ENCODE data around the gene FMO2. TPM values are rescaled to one million over a fixed set of nuclear protein-coding genes. Genes with fewer than 3 reads are reported as not detected.

FMO2 gene, protein sequence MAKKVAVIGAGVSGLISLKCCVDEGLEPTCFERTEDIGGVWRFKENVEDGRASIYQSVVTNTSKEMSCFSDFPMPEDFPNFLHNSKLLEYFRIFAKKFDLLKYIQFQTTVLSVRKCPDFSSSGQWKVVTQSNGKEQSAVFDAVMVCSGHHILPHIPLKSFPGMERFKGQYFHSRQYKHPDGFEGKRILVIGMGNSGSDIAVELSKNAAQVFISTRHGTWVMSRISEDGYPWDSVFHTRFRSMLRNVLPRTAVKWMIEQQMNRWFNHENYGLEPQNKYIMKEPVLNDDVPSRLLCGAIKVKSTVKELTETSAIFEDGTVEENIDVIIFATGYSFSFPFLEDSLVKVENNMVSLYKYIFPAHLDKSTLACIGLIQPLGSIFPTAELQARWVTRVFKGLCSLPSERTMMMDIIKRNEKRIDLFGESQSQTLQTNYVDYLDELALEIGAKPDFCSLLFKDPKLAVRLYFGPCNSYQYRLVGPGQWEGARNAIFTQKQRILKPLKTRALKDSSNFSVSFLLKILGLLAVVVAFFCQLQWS
- total RNA-seq, result 100 to 1,000 TPM in 2 of 3 donors, 10 to 100 TPM in 1; 79.5 to 141 (median 132) TPM

- DNase-seq (ENCODE audit: low spot score in 2 of 2), result peak in 1 of 2 donors; percentile 56
- Histone ChIP-seq H3K9me3 (no peaks in the 10 kb centered on the region), H3K36me3 (no peaks in the 10 kb centered on the region), H3K4me3 (peak within 1 kb of the TSS; percentile 25 to 71 (median 43)), H3K27ac (peak within 1 kb of the TSS; percentile 67 to 93), H3K4me1 (no peaks in the 10 kb centered on the region), H3K27me3 (no peaks in the 10 kb centered on the region)
- intact Hi-C loops (cut with DNase I; ENCODE audit: low total_unique reads), result no loop called here
- TF ChIP-seq POLR2A (IDR thresholded peaks at IDR 0.05), result peak; percentile 62
- TF ChIP-seq POLR2AphosphoS5 (IDR thresholded peaks at IDR 0.05), result peak in 1 of 3 donors; percentile 77
- TF ChIP-seq, protein P1, sequence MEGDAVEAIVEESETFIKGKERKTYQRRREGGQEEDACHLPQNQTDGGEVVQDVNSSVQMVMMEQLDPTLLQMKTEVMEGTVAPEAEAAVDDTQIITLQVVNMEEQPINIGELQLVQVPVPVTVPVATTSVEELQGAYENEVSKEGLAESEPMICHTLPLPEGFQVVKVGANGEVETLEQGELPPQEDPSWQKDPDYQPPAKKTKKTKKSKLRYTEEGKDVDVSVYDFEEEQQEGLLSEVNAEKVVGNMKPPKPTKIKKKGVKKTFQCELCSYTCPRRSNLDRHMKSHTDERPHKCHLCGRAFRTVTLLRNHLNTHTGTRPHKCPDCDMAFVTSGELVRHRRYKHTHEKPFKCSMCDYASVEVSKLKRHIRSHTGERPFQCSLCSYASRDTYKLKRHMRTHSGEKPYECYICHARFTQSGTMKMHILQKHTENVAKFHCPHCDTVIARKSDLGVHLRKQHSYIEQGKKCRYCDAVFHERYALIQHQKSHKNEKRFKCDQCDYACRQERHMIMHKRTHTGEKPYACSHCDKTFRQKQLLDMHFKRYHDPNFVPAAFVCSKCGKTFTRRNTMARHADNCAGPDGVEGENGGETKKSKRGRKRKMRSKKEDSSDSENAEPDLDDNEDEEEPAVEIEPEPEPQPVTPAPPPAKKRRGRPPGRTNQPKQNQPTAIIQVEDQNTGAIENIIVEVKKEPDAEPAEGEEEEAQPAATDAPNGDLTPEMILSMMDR (IDR thresholded peaks at IDR 0.05), result no peak
Measured at GRCh38 chr1:171185091-171185490, at the start of gene FMO2. FMO2 (plus strand) TSS chr1:171185300; CDS start chr1:171185714, 414 bp downstream.

DNA sequence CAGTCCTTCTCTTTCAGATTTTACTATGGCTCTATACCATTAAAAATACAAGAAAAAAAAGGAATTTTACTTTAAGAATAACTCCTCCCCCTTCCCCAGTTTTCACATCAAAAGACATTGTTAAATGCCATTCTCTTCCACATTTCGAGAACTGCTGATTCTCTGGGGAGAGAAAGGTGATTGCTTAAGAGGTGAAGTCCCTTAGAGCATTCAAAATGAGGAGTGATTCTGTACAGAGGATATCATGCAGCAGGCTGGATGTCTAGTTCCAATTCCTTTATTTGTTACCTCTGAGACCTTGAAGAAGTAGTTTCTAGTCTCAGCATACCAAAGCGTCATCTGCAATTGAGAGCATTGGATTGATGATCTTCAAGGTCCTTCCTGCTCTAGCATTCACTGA is 47.5 kb upstream of the FMO2 start:
- H3K27ac ChIP-seq, result peak overlapping the region in 1 of 2 donors; percentile 94
- intact Hi-C loops (cut with DNase I; ENCODE audit: low total_unique reads), result no loop called here
- H3K36me3 ChIP-seq, result no peaks in the 10 kb centered on the region
- H3K27me3 ChIP-seq, result no peaks in the 10 kb centered on the region
- H3K4me1 ChIP-seq, result peaks cover 0 to 8% of the 10 kb centered on the region in 2 donors
- DNase-seq (ENCODE audit: low spot score in 2 of 2), result no peak
- TF ChIP-seq, protein P1 (IDR thresholded peaks at IDR 0.05), result no peak
- no peak for TF ChIP-seq POLR2A (IDR thresholded peaks at IDR 0.05)
- no peak for TF ChIP-seq POLR2AphosphoS5 (IDR thresholded peaks at IDR 0.05)
- H3K9me3 ChIP-seq, result no peaks in the 10 kb centered on the region
- no peak overlapping the region for H3K4me3 ChIP-seq

- Histone ChIP-seq H3K27ac (peak overlapping the region; percentile 85 to 94), H3K9me3 (no peaks in the 10 kb centered on the region), H3K36me3 (no peaks in the 10 kb centered on the region), H3K4me3 (no peak overlapping the region), H3K27me3 (no peaks in the 10 kb centered on the region), H3K4me1 (peaks cover 6 to 16% of the 10 kb centered on the region in 2 donors)
- no peak for TF ChIP-seq POLR2A (IDR thresholded peaks at IDR 0.05)
- TF ChIP-seq, protein P1 (IDR thresholded peaks at IDR 0.05), result no peak
- no peak for TF ChIP-seq POLR2AphosphoS5 (IDR thresholded peaks at IDR 0.05)
- DNase-seq (ENCODE audit: low spot score in 2 of 2), result no peak
- intact Hi-C loops (cut with DNase I; ENCODE audit: low total_unique reads), result no loop called here
Measured at GRCh38 chr1:171138980-171139379, 46.1 kb upstream of the FMO2 start.

DNA sequence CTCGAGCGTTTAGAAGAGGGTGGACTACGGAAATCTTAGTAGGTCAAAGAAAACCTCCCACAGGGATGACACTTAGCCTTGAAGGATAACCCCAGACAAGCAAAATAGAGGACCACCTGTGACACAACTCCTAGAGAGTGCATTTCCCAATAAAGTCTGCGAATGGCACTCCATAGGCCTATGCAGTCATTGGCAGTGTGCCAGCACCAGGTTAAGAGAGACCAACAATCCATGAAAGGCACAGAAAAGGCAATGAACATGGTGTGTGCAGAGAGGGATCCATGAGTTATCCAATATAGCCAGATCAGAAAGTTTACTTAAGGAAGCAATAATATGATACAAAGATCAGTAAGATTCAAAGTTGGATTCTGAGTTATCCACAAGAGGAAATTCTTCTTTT is 45.2 kb upstream of the FMO2 start:
- intact Hi-C loops (cut with DNase I; ENCODE audit: low total_unique reads), result loop anchor here (1.0 kb wide), 1 partner anchor 32 kb away; no protein-coding TSS in a partner anchor
- DNase-seq (ENCODE audit: low spot score in 2 of 2), result no peak

More for the DNA sequence above, 45.2 kb upstream of the FMO2 start:
- Histone ChIP-seq H3K4me3 (no peak overlapping the region), H3K9me3 (no peaks in the 10 kb centered on the region), H3K4me1 (peaks cover 6 to 16% of the 10 kb centered on the region in 2 donors), H3K27me3 (no peaks in the 10 kb centered on the region), H3K36me3 (no peaks in the 10 kb centered on the region), H3K27ac (peak overlapping the region; percentile 85 to 94)
- TF ChIP-seq, protein P1 (IDR thresholded peaks at IDR 0.05), result no peak
- no peak for TF ChIP-seq POLR2A (IDR thresholded peaks at IDR 0.05)
- no peak for TF ChIP-seq POLR2AphosphoS5 (IDR thresholded peaks at IDR 0.05)
